SH-SY5Y (cell line): ENCODE data around the gene DOCK2.

Experiments
- GATA2 ChIP-seq: IDR thresholded peaks from 2 replicates; pipeline ENCODE4 v1.6.1; 2011; ENCODE audit warnings: mild to moderate bottlenecking, low read depth, low read length
- GATA3 ChIP-seq: IDR thresholded peaks from 2 replicates; pipeline ENCODE4 v1.6.1; 2011; ENCODE audit warnings: low read depth, mild to moderate bottlenecking, low read length, moderate library complexity

GRCh38 chr5:169760229-169760628 is 123.2 kb downstream of the DOCK2 start:
- no peak for TF ChIP-seq GATA3
- no peak for TF ChIP-seq GATA2
